GM12878 (cell line): ENCODE data around the gene LAMA4. TPM values are rescaled to one million over a fixed set of nuclear protein-coding genes. Genes with fewer than 3 reads are reported as not detected.

Source experiments
- ATAC-seq: fragments of 200-7000 bp; cut with Tn5 transposase; 3 replicates; pipeline ENCODE4 v1.9.1; 2020; ENCODE audit warnings: mild to moderate bottlenecking, moderate library complexity
- BruUV-seq: library from RNA; stranded (reverse); fragments of 400-500 nt; replicated peaks from 2 replicates; lab custom pipeline; 2021; lab: Mats Ljungman, UMichigan
- CTCF ChIA-PET: fragments of 300-600 bp; sonication (Branson Sonifier 250); formaldehyde crosslinking; extraction: SDS; loops from one replicate; lab custom pipeline; 2021; ENCODE audit warnings: inconsistent platforms; lab: Yijun Ruan, JAX
- POLR2A ChIA-PET: fragments of 350-600 bp; formaldehyde crosslinking; extraction: SDS; loops from one replicate; lab custom pipeline; 2021; ENCODE audit warnings: inconsistent platforms; lab: Charles Lee
- RAD21 ChIA-PET: fragments of 300-600 bp; sonication (Branson Sonifier 250); formaldehyde crosslinking; loops from one replicate; lab custom pipeline; 2023; ENCODE audit warnings: antibody characterized with exemption; ENCODE audit not compliant: unreplicated experiment; lab: Charles Lee
- SMC1A ChIA-PET: fragments of 300-600 bp; sonication (Branson Sonifier 250); formaldehyde crosslinking; loops from one replicate; lab custom pipeline; 2023; ENCODE audit not compliant: unreplicated experiment, uncharacterized antibody; lab: Charles Lee
- DNase-seq: peaks from one replicate; pipeline ENCODE4 v3.0.0-alpha.2; 2011; ENCODE audit warnings: low read depth, low spot score
- FAIRE-seq: peaks from 3 replicates; lab custom pipeline; 2011; peaks lifted over from hg19 to GRCh38; lab: Jason Lieb, UNC
- H2AFZ ChIP-seq: 2 replicates; pipeline ENCODE4 v1.6.0; 2011; ENCODE audit warnings: low read depth, low read length, control low read depth; ENCODE audit not compliant: control insufficient read depth
- H3K27ac ChIP-seq: 2 replicates; pipeline ENCODE4 v1.5.1; 2011; ENCODE audit warnings: control low read depth; ENCODE audit not compliant: control insufficient read depth, insufficient read depth
- H3K27me3 ChIP-seq, 2 experiments: replicated peaks in 1 of 2; 2 replicates each; pipeline versions ENCODE4 v1.6.0 to v1.6.1; 2011; ENCODE audit warnings: low read length in 1 of 2; ENCODE audit not compliant: control insufficient read depth in 2 of 2, insufficient read depth in 2 of 2
- H3K36me3 ChIP-seq, 2 experiments: 2 replicates each; pipeline ENCODE4 v1.5.1; 2011; ENCODE audit warnings: low read length in 1 of 2; ENCODE audit not compliant: control insufficient read depth in 2 of 2, insufficient read depth in 2 of 2
- H3K4me1 ChIP-seq: 2 replicates; pipeline ENCODE4 v1.6.1; 2011; ENCODE audit warnings: mild to moderate bottlenecking, low read length, moderate library complexity, mixed read lengths; ENCODE audit not compliant: control insufficient read depth, insufficient read depth
- H3K4me2 ChIP-seq: 2 replicates; pipeline ENCODE4 v1.6.0; 2011; ENCODE audit warnings: control low read depth; ENCODE audit not compliant: control insufficient read depth, insufficient read depth
- H3K4me3 ChIP-seq: fragments of 200-600 bp; sonication (generic); 2 replicates; pipeline ENCODE4 v1.5.1; 2016
- H3K79me2 ChIP-seq: 2 replicates; pipeline ENCODE4 v1.6.0; 2011; ENCODE audit warnings: low read length; ENCODE audit not compliant: control insufficient read depth, insufficient read depth
- H3K9ac ChIP-seq: 2 replicates; pipeline ENCODE4 v1.8.0; 2011; ENCODE audit warnings: low read length, control low read depth, mixed read lengths; ENCODE audit not compliant: control insufficient read depth, insufficient read depth
- H3K9me3 ChIP-seq: replicated peaks from 3 replicates; pipeline ENCODE4 v1.5.1; 2011; ENCODE audit warnings: mild to moderate bottlenecking, low read length; ENCODE audit not compliant: control insufficient read depth, insufficient read depth
- H4K20me1 ChIP-seq: 2 replicates; pipeline ENCODE4 v1.6.0; 2011; ENCODE audit not compliant: control insufficient read depth, insufficient read depth
- BCL11A ChIP-seq: IDR thresholded peaks from 2 replicates; pipeline ENCODE4 v1.6.1; 2011; ENCODE audit warnings: low read depth, low read length
- BHLHE40 ChIP-seq, 2 experiments: fragments of 450-650 bp in 1 of 2; IDR thresholded peaks; 2 replicates each; pipeline ENCODE4 v1.6.1; 2011 to 2017; ENCODE audit warnings: low read depth in 2 of 2, borderline replicate concordance in 1 of 2, improper control_type of control experiment in 1 of 2, low read length in 1 of 2, mild to moderate bottlenecking in 1 of 2
- CHD4 ChIP-seq: fragments of 200-600 bp; sonication (generic); IDR thresholded peaks from 2 replicates; pipeline ENCODE4 v1.6.1; 2016; ENCODE audit warnings: mild to moderate bottlenecking
- ETV6 ChIP-seq, 2 experiments: fragments of 450-650 bp in 1 of 2; IDR thresholded peaks in 1 of 2; conservative IDR thresholded peaks in 1 of 2; 2 replicates each; pipeline ENCODE4 v1.6.1; 2014; ENCODE audit warnings: antibody characterized with exemption in 1 of 2, borderline replicate concordance in 1 of 2, low read depth in 1 of 2, mild to moderate bottlenecking in 1 of 2, moderate library complexity in 1 of 2
- JUNB ChIP-seq: IDR thresholded peaks from 2 replicates; pipeline ENCODE4 v1.6.1; 2016; ENCODE audit warnings: antibody characterized with exemption, mild to moderate bottlenecking
- NFYB ChIP-seq: IDR thresholded peaks from 2 replicates; pipeline ENCODE4 v1.6.1; 2011; ENCODE audit warnings: low read depth, mild to moderate bottlenecking, low read length, improper control_type of control experiment, moderate library complexity; ENCODE audit not compliant: insufficient read depth
- NRF1 ChIP-seq: conservative IDR thresholded peaks from 2 replicates; pipeline ENCODE4 v1.6.1; 2011; ENCODE audit warnings: mild to moderate bottlenecking, low read depth, low read length, improper control_type of control experiment
- PAX8 ChIP-seq: fragments of 450-650 bp; IDR thresholded peaks from 2 replicates; pipeline ENCODE4 v1.6.1; 2017; ENCODE audit warnings: mild to moderate bottlenecking, moderate library complexity
- RUNX3 ChIP-seq: IDR thresholded peaks from 2 replicates; pipeline ENCODE4 v1.6.1; 2012; ENCODE audit warnings: low read length, inconsistent platforms
- SMC3 ChIP-seq: IDR thresholded peaks from 2 replicates; pipeline ENCODE4 v1.6.1; 2011; ENCODE audit warnings: low read length, improper control_type of control experiment, borderline replicate concordance
- WGBS: methylation state at CpG from one replicate; pipeline ENCODE4 v1.1.6; 2016; ENCODE audit warnings: low lambda C conversion rate; ENCODE audit not compliant: insufficient replicate concordance, insufficient coverage; ENCODE audit errors: missing lambda C conversion rate; 5-methylcytosine and 5-hydroxymethylcytosine counted together
- in situ Hi-C: fragments of 300-500 bp; cut with MboI; formaldehyde crosslinking; loops from 9 replicates; pipeline ENCODE4 v1.14.3; 2018; ENCODE audit warnings: mixed read lengths
- intact Hi-C: fragments of 100-400 bp; cut with micrococcal nuclease; formaldehyde crosslinking; loops from one replicate; pipeline ENCODE4 v1.14.2; 2022; ENCODE audit not compliant: unreplicated experiment
- polyA plus RNA-seq, 11 experiments: library from polyadenylated mRNA; depleted of rRNA in 4 of 11; unstranded in 6 of 11; stranded (reverse) in 5 of 11; fragments of >200 nt; fragmentation: Nextera tagmentation in 4 of 11; fragmentation: Illumina TruSeq in 1 of 11; extraction: Ambion mirVana in 4 of 11; extraction: Trizol in 1 of 11; gene quantifications; 1 replicate in 1 of 11; 2 replicates in 10 of 11; pipeline versions ENCODE4 v1.2.1 to v1.2.3, GENCODE V29; 2011 to 2016; ENCODE audit warnings: inconsistent platforms in 2 of 11, missing spikeins in 2 of 11, low read depth in 1 of 11
- total RNA-seq, 4 experiments: library from RNA; depleted of rRNA in 3 of 4; stranded (reverse); fragments of >200 nt in 3 of 4; fragmentation: Illumina TruSeq in 1 of 4; extraction: Trizol in 1 of 4; gene quantifications; 2 replicates each; pipeline versions ENCODE4 v1.2.1 to v1.2.3, GENCODE V29; 2013 to 2021
- TF ChIP-seq, protein P1 (sequence below): IDR thresholded peaks from 2 replicates; pipeline ENCODE4 v1.6.1; 2012; ENCODE audit warnings: improper control_type of control experiment, low read depth, low read length; ENCODE audit not compliant: insufficient replicate concordance
- TF ChIP-seq, protein P2 (sequence below): fragments of 450-650 bp; IDR thresholded peaks from 2 replicates; pipeline ENCODE4 v1.6.1; 2018; ENCODE audit warnings: mild to moderate bottlenecking, low read depth, moderate library complexity; ENCODE audit not compliant: partially characterized antibody
- TF ChIP-seq, protein P3 (sequence below): fragments of 450-650 bp; formaldehyde crosslinking; IDR thresholded peaks from 2 replicates; pipeline ENCODE4 v1.5.0; 2022; ENCODE audit warnings: mild to moderate bottlenecking, missing genetic modification characterization

LAMA4 gene
- total and polyA plus RNA-seq, 10 of the 15 experiments (the other 5 are each of a cell fraction or from before 2014, with no cell fraction given): 0.11 to 0.21 (median 0.14) TPM; not detected in 7

- Histone ChIP-seq H2AFZ (no peak overlapping the region), H3K9ac (no peak overlapping the region), H3K27ac (no peak overlapping the region), H3K4me1 (no peaks in the 10 kb centered on the region), H3K9me3 (no peaks in the 10 kb centered on the region), H3K4me3 (no peak overlapping the region), H4K20me1 (no peaks in the 10 kb centered on the region), H3K4me2 (no peak overlapping the region), H3K79me2 (no peaks in the 10 kb centered on the region), H3K36me3 (no peaks in the 10 kb centered on the region), H3K27me3 (no peaks in the 10 kb centered on the region)
- intact Hi-C loops (no loop called here), in situ Hi-C loops (loop anchor here (25.0 kb wide), 1 partner anchor 1721 kb away; no protein-coding TSS in a partner anchor)
- 42% methylated on average over 7 of the region's 7 CpGs for WGBS
- ChIA-PET POLR2A (no interaction called here), CTCF (no interaction called here), SMC1A (no interaction called here), RAD21 (no interaction called here)
- DNase-seq (no peak), FAIRE-seq (no peak), ATAC-seq (no peak)
- BruUV-seq: no TSS peak
- TF ChIP-seq NRF1 (no peak), NFYB (no peak), RUNX3 (no peak), SMC3 (no peak), JUNB (no peak), ETV6 (conservative IDR thresholded peaks at IDR 0.05 in 1 of 2, IDR thresholded peaks at IDR 0.05 in 1 of 2; ENCODE audit: borderline replicate concordance in 1 of 2, low read depth in 1 of 2) (no peak), BCL11A (no peak), CHD4 (no peak), BHLHE40 (IDR thresholded peaks at IDR 0.05; ENCODE audit: borderline replicate concordance in 1 of 2, low read depth in 2 of 2, low read length in 1 of 2) (no peak), PAX8 (no peak)
- TF ChIP-seq, protein P1, sequence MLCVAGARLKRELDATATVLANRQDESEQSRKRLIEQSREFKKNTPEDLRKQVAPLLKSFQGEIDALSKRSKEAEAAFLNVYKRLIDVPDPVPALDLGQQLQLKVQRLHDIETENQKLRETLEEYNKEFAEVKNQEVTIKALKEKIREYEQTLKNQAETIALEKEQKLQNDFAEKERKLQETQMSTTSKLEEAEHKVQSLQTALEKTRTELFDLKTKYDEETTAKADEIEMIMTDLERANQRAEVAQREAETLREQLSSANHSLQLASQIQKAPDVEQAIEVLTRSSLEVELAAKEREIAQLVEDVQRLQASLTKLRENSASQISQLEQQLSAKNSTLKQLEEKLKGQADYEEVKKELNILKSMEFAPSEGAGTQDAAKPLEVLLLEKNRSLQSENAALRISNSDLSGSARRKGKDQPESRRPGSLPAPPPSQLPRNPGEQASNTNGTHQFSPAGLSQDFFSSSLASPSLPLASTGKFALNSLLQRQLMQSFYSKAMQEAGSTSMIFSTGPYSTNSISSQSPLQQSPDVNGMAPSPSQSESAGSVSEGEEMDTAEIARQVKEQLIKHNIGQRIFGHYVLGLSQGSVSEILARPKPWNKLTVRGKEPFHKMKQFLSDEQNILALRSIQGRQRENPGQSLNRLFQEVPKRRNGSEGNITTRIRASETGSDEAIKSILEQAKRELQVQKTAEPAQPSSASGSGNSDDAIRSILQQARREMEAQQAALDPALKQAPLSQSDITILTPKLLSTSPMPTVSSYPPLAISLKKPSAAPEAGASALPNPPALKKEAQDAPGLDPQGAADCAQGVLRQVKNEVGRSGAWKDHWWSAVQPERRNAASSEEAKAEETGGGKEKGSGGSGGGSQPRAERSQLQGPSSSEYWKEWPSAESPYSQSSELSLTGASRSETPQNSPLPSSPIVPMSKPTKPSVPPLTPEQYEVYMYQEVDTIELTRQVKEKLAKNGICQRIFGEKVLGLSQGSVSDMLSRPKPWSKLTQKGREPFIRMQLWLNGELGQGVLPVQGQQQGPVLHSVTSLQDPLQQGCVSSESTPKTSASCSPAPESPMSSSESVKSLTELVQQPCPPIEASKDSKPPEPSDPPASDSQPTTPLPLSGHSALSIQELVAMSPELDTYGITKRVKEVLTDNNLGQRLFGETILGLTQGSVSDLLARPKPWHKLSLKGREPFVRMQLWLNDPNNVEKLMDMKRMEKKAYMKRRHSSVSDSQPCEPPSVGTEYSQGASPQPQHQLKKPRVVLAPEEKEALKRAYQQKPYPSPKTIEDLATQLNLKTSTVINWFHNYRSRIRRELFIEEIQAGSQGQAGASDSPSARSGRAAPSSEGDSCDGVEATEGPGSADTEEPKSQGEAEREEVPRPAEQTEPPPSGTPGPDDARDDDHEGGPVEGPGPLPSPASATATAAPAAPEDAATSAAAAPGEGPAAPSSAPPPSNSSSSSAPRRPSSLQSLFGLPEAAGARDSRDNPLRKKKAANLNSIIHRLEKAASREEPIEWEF: no peak
- TF ChIP-seq, protein P2, sequence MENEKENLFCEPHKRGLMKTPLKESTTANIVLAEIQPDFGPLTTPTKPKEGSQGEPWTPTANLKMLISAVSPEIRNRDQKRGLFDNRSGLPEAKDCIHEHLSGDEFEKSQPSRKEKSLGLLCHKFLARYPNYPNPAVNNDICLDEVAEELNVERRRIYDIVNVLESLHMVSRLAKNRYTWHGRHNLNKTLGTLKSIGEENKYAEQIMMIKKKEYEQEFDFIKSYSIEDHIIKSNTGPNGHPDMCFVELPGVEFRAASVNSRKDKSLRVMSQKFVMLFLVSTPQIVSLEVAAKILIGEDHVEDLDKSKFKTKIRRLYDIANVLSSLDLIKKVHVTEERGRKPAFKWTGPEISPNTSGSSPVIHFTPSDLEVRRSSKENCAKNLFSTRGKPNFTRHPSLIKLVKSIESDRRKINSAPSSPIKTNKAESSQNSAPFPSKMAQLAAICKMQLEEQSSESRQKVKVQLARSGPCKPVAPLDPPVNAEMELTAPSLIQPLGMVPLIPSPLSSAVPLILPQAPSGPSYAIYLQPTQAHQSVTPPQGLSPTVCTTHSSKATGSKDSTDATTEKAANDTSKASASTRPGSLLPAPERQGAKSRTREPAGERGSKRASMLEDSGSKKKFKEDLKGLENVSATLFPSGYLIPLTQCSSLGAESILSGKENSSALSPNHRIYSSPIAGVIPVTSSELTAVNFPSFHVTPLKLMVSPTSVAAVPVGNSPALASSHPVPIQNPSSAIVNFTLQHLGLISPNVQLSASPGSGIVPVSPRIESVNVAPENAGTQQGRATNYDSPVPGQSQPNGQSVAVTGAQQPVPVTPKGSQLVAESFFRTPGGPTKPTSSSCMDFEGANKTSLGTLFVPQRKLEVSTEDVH: no peak
- TF ChIP-seq, protein P3, sequence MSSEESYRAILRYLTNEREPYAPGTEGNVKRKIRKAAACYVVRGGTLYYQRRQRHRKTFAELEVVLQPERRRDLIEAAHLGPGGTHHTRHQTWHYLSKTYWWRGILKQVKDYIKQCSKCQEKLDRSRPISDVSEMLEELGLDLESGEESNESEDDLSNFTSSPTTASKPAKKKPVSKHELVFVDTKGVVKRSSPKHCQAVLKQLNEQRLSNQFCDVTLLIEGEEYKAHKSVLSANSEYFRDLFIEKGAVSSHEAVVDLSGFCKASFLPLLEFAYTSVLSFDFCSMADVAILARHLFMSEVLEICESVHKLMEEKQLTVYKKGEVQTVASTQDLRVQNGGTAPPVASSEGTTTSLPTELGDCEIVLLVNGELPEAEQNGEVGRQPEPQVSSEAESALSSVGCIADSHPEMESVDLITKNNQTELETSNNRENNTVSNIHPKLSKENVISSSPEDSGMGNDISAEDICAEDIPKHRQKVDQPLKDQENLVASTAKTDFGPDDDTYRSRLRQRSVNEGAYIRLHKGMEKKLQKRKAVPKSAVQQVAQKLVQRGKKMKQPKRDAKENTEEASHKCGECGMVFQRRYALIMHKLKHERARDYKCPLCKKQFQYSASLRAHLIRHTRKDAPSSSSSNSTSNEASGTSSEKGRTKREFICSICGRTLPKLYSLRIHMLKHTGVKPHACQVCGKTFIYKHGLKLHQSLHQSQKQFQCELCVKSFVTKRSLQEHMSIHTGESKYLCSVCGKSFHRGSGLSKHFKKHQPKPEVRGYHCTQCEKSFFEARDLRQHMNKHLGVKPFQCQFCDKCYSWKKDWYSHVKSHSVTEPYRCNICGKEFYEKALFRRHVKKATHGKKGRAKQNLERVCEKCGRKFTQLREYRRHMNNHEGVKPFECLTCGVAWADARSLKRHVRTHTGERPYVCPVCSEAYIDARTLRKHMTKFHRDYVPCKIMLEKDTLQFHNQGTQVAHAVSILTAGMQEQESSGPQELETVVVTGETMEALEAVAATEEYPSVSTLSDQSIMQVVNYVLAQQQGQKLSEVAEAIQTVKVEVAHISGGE (CRISPR knock-in tag): no peak
These were observed 62.8 kb downstream of the LAMA4 start for GRCh38 chr6:112191509-112192020.
